Mesodermal cell (in vitro differentiated cells): ENCODE data around the gene ELP5.

Experiments
- H3K27ac ChIP-seq: 2 replicates; pipeline ENCODE4 v1.7.0; 2013; ENCODE audit warnings: mild to moderate bottlenecking, low read depth, low read length, moderate library complexity; ENCODE audit not compliant: severe bottlenecking
- H3K36me3 ChIP-seq: 2 replicates; pipeline ENCODE4 v1.7.1; 2013; ENCODE audit warnings: mild to moderate bottlenecking, low read length, moderate library complexity; ENCODE audit not compliant: control insufficient read depth, insufficient read depth
- H3K4me1 ChIP-seq: one replicate; pipeline ENCODE4 v1.7.1; 2013; ENCODE audit warnings: mild to moderate bottlenecking, low read length; ENCODE audit not compliant: insufficient read depth, control insufficient read depth, poor library complexity, severe bottlenecking
- H3K4me3 ChIP-seq: 2 replicates; pipeline ENCODE4 v1.7.0; 2013; ENCODE audit warnings: low read length, control low read depth, mild to moderate bottlenecking; ENCODE audit not compliant: insufficient read depth, poor library complexity, severe bottlenecking; ENCODE audit errors: extremely low read depth
- H3K9me3 ChIP-seq: 2 replicates; pipeline ENCODE4 v1.7.1; 2013; ENCODE audit warnings: mild to moderate bottlenecking, low read length, moderate library complexity; ENCODE audit not compliant: control insufficient read depth
- WGBS, 2 experiments: methylation state at CpG; one replicate each; pipeline ENCODE4 v1.1.5; 2013; ENCODE audit warnings: missing lambda C conversion rate in 2 of 2; ENCODE audit not compliant: insufficient coverage in 2 of 2; 5-methylcytosine and 5-hydroxymethylcytosine counted together

ELP5 gene

GRCh38 chr17:7246779-7247178 lies 5.2 kb upstream of the ELP5 start:
- 90 to 100% methylated on average over 1 to 2 of the region's 5 CpGs for WGBS, 2 experiments
- Histone ChIP-seq H3K4me3 (no peak overlapping the region), H3K27ac (no peak overlapping the region), H3K4me1 (peaks cover 12% of the 10 kb centered on the region), H3K9me3 (no peaks in the 10 kb centered on the region), H3K36me3 (peaks cover 38% of the 10 kb centered on the region)

GRCh38 chr17:7248796-7249195 lies 3.2 kb upstream of the ELP5 start:
- WGBS, 2 experiments: 97 to 100% methylated on average over 2 to 3 of the region's 4 CpGs
- Histone ChIP-seq H3K27ac (no peak overlapping the region), H3K4me1 (peaks cover 18% of the 10 kb centered on the region), H3K36me3 (peaks cover 42% of the 10 kb centered on the region), H3K9me3 (no peaks in the 10 kb centered on the region), H3K4me3 (no peak overlapping the region)

- WGBS, 2 experiments: 95 to 98% methylated on average over 4 to 6 of the region's 6 CpGs
- H3K4me1 ChIP-seq: peaks cover 18% of the 10 kb centered on the region
- no peak overlapping the region for H3K4me3 ChIP-seq
- peaks cover 41% of the 10 kb centered on the region for H3K36me3 ChIP-seq
- H3K27ac ChIP-seq: no peak overlapping the region
- H3K9me3 ChIP-seq: no peaks in the 10 kb centered on the region
Observed at GRCh38 chr17:7249214-7249613, 2.8 kb upstream of the ELP5 start.

GRCh38 chr17:7249830-7250229 lies 2.2 kb upstream of the ELP5 start:
- Histone ChIP-seq H3K4me3 (peak overlapping the region; percentile 86), H3K27ac (no peak overlapping the region), H3K4me1 (peaks cover 18% of the 10 kb centered on the region), H3K9me3 (no peaks in the 10 kb centered on the region), H3K36me3 (peaks cover 41% of the 10 kb centered on the region)
- 92 to 94% methylated on average over 2 to 3 of the region's 7 CpGs for WGBS, 2 experiments

- Histone ChIP-seq H3K9me3 (no peaks in the 10 kb centered on the region), H3K4me1 (peaks cover 18% of the 10 kb centered on the region), H3K27ac (peak overlapping the region; percentile 99), H3K4me3 (peak overlapping the region; percentile 86), H3K36me3 (peaks cover 44% of the 10 kb centered on the region)
- 0 to 2% methylated on average over 20 to 40 of the region's 55 CpGs for WGBS, 2 experiments
Observed at GRCh38 chr17:7250695-7251627, 1.1 kb upstream of the ELP5 start.

GRCh38 chr17:7251661-7252175 lies 297 bp upstream of the ELP5 start, which contains the start of gene CTDNEP1:
Gene CTDNEP1, minus strand, starts transcription at chr17:7251734. Its CDS starts 438 bp downstream, at chr17:7251296.
- 0% methylated on average over 16 to 26 of the region's 41 CpGs for WGBS, 2 experiments
- H3K36me3 ChIP-seq: peaks cover 44% of the 10 kb centered on the region

GRCh38 chr17:7253082-7253481 lies 1.1 kb downstream of the ELP5 start:
- 89 to 96% methylated on average over 5 of the region's 5 CpGs for WGBS, 2 experiments
- peaks cover 18% of the 10 kb centered on the region for H3K4me1 ChIP-seq
- no peaks in the 10 kb centered on the region for H3K9me3 ChIP-seq
- H3K27ac ChIP-seq: no peak overlapping the region
- peak overlapping the region; percentile 86 for H3K4me3 ChIP-seq
- H3K36me3 ChIP-seq: peaks cover 49% of the 10 kb centered on the region

More at GRCh38 chr17:7251661-7252175, 297 bp upstream of the ELP5 start, which contains the start of gene CTDNEP1:
- Histone ChIP-seq H3K4me1 (peaks cover 18% of the 10 kb centered on the region), H3K9me3 (no peaks in the 10 kb centered on the region), H3K27ac (peak within 1 kb of the TSS; percentile 99), H3K4me3 (peak within 1 kb of the TSS; percentile 86)

- H3K27ac ChIP-seq: no peak overlapping the region
- no peak overlapping the region for H3K4me3 ChIP-seq
- peaks cover 59% of the 10 kb centered on the region for H3K36me3 ChIP-seq
- peaks cover 10% of the 10 kb centered on the region for H3K4me1 ChIP-seq
- H3K9me3 ChIP-seq: no peaks in the 10 kb centered on the region
- 95 to 97% methylated on average over 3 to 4 of the region's 4 CpGs for WGBS, 2 experiments
Observed at GRCh38 chr17:7254511-7254910, 2.5 kb downstream of the ELP5 start.

GRCh38 chr17:7256766-7257456 lies 4.9 kb downstream of the ELP5 start:
- H3K4me1 ChIP-seq: peaks cover 6% of the 10 kb centered on the region
- no peak overlapping the region for H3K4me3 ChIP-seq
- 95 to 100% methylated on average over 7 of the region's 8 CpGs for WGBS, 2 experiments
- no peak overlapping the region for H3K27ac ChIP-seq
- H3K36me3 ChIP-seq: peaks cover 66% of the 10 kb centered on the region
- no peaks in the 10 kb centered on the region for H3K9me3 ChIP-seq

- peaks cover 7% of the 10 kb centered on the region for H3K4me1 ChIP-seq
- WGBS, 2 experiments: 98 to 100% methylated on average over 7 of the region's 7 CpGs
- H3K36me3 ChIP-seq: peaks cover 61% of the 10 kb centered on the region
- H3K4me3 ChIP-seq: no peak overlapping the region
- H3K9me3 ChIP-seq: no peaks in the 10 kb centered on the region
- no peak overlapping the region for H3K27ac ChIP-seq
Observed at GRCh38 chr17:7258731-7259554, 6.9 kb downstream of the ELP5 start.
